GM19324 (cell line): Measurements from ENCODE around the gene GSTO1.
"Not testable (repeated sequence)": the region's sequence is repeated elsewhere in the genome, so short reads cannot be mapped to it uniquely, and the experiment has no call there.

ENCODE experiments used
- ATAC-seq: cut with Tn5 transposase; IDR thresholded peaks from one replicate; pipeline ENCODE4 v1.9.1; 2021; ENCODE audit warnings: mild to moderate bottlenecking, moderate library complexity; ENCODE audit not compliant: unreplicated experiment, low FRiP score

Gene GSTO1

GRCh38 chr10:104254493-104255310 lies at the start of gene GSTO1:
GSTO1 (plus strand) TSS chr10:104254892; CDS start chr10:104254929, 37 bp downstream.
- ATAC-seq: peak; percentile 71

DNA sequence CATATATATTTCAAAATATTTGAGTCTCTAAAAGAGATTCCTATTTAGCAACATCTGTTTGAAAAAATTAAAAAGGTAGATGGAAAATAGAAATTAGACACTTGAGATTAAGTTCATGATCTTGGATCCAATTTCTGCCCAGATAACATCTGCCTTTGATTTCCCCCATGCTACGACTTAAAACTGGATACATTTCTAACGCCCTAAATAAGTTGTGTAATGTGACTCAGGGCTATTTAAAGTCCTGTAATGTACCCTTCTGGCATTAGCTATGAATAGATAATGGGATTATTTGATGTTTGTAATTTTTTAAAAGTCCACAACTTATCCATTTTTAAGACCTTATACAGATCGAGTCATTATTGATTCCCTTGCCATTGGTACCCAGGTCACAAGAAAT lies 46.0 kb upstream of the GSTO1 start:
- ATAC-seq: no peak

GRCh38 chr10:104209575-104210198 lies 45.0 kb upstream of the GSTO1 start:
- no peak for ATAC-seq

DNA sequence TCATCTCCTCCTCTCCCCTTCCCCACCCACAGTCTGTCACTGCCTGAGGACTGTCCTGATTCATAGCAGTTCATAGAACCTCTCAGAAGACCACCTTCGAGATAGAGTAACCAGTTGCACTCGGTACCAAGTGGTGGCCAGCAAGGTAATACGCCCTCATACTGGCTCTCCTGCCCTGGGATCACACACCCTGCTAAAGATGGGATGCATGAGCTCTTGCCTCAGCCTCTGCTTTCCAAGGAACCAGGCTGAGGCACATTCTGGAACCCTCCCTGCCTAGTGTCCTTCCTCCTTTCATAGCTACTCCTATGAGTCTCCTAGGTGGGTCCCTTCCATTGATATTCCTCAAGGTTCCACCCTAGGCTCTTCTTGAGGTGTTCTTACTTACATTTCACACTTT lies 38.1 kb upstream of the GSTO1 start:
- ATAC-seq: no peak

- no peak for ATAC-seq
Observed at GRCh38 chr10:104218751-104219150, 35.9 kb upstream of the GSTO1 start.

DNA sequence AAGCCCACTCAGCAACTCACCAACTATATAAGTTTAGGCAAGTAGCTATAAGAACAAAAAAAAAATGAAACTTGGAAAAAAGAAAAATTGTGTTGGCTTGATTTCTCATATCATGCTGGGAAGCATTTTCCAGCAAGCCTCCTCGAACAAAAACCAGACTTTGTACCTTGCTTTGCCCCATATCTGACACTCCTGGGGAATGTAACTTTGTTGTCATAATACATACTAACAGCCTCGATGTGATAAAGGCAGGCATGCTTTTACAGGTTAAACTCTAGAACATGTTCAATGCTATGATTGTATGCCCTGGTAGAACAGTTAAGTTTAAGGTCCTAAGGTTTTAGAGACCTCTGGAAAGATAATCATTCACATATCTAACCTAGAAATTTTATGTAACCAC lies 34.2 kb upstream of the GSTO1 start:
- no peak for ATAC-seq

- ATAC-seq: no peak
Observed at GRCh38 chr10:104223304-104223703, 31.4 kb upstream of the GSTO1 start.

GRCh38 chr10:104230490-104230889 lies 24.2 kb upstream of the GSTO1 start:
- no peak for ATAC-seq

GRCh38 chr10:104231784-104232612 lies 22.7 kb upstream of the GSTO1 start, which contains the start of gene CFAP43:
CFAP43 (minus strand) TSS chr10:104232364; CDS start chr10:104232246, 118 bp downstream.
- peak; percentile 100 for ATAC-seq

GRCh38 chr10:104232613-104233102 lies 22.0 kb upstream of the GSTO1 start:
- ATAC-seq: no peak

DNA sequence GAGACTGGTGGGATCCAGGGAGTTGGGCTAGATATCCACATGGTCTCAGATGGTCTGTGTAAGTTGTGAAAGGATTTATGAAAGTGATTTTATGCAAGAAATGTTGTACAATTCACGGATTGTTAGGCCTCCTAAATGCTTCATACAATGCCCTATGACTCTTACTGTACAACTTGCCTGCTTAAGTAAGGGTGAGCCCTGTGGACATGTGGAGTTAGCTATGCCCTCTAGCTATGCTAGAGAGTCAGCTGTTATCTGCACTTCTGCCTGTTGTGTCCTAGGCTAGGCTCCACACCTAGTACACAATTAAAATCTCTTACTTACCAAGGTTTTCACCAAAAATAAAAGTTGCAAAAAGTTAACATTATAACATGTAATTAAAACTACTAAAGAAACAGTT lies 20.9 kb upstream of the GSTO1 start:
- no peak for ATAC-seq

GRCh38 chr10:104234934-104235333 lies 19.8 kb upstream of the GSTO1 start:
- ATAC-seq: no peak

- ATAC-seq: no peak
Observed at GRCh38 chr10:104235801-104236200, 18.9 kb upstream of the GSTO1 start.

GRCh38 chr10:104240078-104240477 lies 14.6 kb upstream of the GSTO1 start:
- ATAC-seq: no peak

DNA sequence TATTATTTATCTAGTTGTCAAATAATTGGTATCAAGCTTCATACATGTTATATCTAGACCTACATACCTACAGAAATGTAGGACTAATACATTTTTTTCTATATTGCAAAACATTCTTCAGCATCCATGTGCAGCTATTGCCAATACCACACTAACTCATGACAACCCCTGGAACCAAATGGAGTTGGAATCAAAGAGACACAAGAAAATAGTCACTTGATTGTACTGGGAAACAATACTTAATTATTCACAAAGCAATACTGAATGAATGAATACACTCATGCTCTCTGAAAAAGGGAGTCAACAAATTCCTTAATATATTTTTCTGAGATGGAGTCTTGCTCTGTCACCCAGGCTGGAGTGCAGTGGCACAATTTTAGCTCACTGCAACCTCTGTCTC lies 12.1 kb upstream of the GSTO1 start:
- no peak for ATAC-seq

- not testable (repeated sequence) for ATAC-seq
Observed at GRCh38 chr10:104243009-104243408, 11.7 kb upstream of the GSTO1 start.

DNA sequence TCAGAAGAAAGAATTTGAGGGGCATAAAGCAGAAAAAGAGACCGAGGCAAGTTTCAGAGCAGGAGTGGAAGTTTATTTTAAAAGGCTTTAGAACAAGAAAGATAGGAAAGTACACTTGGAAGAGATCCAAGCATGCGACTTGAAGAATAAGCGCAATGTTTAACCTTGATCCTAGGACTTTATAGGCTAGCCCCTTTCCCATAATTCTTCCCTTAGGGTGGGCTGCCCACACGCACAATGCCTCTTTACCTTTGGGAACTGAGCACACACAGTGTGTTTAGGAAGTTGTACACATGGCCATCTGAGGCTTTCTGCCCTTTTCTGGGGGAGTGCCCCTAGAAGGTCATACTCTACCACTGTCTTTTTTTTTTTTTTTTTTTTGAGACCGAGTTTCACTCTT lies 11.2 kb upstream of the GSTO1 start:
- no peak for ATAC-seq

DNA sequence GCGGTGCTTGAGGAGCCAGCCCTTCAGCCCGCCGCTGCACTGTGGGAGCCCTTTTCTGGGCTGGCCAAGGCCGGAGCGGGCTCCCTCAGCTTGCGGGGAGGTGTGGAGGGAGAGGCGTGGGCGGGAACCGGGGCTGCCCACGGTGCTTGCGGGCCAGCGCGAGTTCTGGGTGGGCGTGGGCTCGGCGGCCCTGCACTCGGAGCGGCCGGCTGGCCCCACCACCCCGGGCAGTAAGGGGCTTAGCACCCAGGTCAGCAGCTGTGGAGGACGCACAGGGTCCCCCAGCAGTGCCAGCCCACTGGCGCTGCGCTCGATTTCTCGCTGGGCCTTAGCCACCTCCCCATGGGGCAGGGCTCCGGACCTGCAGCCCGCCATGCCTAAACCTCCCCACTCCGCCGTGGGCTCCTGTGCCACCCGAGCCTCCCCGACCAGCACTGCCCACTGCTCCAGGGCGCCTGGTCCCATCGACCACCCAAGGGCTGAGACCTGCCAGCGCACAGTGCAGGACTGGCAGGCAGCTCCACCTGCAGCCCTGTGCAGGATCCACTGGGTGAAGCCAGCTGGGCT lies 9.5 kb upstream of the GSTO1 start:
- no peak for ATAC-seq

GRCh38 chr10:104246976-104247375 lies 7.7 kb upstream of the GSTO1 start:
- no peak for ATAC-seq

DNA sequence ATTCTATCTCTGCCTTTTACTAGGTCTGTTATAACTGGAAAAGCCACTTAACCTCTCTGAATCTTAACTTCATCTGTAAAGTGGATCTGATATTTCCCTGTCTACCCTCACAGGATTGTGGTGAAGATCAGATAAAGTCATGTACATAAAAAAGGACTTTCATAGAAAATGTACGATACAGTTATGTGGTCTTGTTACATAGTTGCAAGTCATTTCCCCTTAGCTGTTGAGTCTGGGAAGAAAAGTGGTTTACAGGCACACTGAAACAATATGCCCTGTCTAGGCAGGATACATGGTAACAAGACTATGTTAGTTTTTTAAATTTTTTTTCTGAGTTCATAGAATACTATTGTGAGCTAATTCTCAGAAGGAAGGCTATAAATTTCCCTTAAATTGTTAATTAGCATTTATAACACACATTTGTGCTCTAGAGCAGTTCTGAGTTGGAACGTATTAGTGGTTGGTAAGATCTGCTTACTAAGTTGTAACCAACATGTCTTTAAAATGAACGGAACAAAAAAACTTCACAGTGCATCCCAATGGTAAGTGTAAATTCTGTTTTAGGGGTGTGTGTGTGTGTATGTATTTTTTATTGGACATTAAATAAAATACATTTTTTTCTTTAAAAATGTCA lies 7.1 kb upstream of the GSTO1 start:
- no peak for ATAC-seq
